ENCODE measurements around the gene TTC22. TPM values are rescaled to one million over a fixed set of nuclear protein-coding genes. Genes with fewer than 3 reads are reported as not detected.

TTC22 gene
- total RNA-seq, 4 donors from 2014 or later, result 2.1 TPM; not detected in 3

DNA sequence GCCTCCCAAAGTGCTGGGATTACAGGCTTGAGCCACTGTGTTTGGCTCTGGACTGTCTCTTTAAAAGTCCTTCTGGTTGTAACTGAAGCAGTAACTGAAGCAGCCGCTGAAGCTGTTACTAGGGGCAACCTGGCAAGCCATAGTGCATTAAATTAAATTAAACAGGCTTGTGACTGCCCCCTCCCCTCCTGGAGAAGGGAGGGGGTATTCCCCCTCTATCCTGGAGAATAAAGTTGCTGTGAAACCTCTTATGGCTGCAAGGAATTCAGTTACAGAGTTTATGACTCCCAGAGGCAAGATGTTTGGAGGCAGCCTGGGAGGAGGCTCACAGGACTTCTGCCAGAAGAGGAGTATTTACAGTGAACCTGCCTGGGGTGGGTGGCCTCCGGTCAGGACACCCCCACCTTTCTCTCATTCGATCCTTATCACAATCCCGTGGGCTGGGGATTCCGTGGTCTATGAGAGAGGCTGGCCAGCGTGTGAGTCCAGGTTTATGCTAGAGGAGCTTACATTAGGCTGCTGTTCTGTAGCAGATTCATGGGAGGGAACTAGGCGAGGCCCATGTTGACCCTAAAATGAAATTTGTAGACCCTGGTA is 8.3 kb downstream of the TTC22 start:
- TF ChIP-seq, protein P1, sequence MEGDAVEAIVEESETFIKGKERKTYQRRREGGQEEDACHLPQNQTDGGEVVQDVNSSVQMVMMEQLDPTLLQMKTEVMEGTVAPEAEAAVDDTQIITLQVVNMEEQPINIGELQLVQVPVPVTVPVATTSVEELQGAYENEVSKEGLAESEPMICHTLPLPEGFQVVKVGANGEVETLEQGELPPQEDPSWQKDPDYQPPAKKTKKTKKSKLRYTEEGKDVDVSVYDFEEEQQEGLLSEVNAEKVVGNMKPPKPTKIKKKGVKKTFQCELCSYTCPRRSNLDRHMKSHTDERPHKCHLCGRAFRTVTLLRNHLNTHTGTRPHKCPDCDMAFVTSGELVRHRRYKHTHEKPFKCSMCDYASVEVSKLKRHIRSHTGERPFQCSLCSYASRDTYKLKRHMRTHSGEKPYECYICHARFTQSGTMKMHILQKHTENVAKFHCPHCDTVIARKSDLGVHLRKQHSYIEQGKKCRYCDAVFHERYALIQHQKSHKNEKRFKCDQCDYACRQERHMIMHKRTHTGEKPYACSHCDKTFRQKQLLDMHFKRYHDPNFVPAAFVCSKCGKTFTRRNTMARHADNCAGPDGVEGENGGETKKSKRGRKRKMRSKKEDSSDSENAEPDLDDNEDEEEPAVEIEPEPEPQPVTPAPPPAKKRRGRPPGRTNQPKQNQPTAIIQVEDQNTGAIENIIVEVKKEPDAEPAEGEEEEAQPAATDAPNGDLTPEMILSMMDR (IDR thresholded peaks at IDR 0.05; ENCODE audit: low read depth), result no peak

DNA sequence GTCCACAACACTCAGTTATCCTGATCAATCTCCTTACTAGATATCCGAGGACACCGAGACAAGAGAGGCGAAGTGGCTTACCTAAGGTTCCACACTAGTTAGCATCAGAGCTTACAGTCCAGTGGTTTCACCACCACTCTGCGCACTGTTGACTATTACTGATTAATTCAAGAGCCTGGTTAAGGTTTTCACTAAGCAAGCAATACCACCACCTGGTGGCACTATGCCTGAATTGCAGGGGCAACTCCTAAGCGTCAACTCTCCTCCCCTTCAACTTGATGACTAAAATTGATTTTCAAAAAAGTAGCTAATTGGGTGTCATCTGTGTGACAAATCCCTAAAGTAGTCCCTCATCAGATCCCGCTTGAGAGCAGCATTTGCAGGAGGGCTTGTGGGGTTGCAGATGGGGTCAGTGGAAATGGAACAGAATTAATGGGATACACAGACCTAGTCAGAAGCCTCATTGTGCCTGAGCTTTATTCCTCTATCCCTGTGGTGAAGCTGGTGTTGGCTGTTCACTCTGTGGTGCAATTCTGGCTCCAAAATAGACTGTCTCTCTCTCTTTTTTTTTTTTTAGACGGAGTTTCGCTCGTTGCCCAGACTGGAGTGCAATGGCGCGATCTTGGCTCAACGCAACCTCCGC is 9.1 kb downstream of the TTC22 start:
- TF ChIP-seq, protein P1 (IDR thresholded peaks at IDR 0.05; ENCODE audit: low read depth), result no peak

DNA sequence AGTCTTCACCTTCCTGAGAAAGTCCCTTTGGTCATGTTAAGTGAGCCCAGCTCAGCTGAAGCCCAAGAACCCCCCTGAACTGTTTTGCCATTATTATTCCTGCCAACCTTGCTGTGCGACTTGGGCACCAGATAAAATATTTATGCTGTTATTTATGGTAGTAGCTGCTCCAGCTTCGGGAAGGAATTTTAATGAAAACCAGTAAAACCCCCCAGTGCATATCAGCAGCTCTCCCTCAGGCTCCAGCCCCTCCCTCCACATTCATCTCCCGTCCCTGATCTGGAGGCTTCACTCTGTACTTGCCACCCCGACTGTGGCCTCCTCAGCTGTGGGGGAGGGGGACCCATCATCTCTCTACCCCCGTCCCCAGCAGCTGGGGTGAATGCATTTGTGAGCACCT is 12.7 kb downstream of the TTC22 start:
- TF ChIP-seq, protein P1 (IDR thresholded peaks at IDR 0.05; ENCODE audit: low read depth), result no peak

DNA sequence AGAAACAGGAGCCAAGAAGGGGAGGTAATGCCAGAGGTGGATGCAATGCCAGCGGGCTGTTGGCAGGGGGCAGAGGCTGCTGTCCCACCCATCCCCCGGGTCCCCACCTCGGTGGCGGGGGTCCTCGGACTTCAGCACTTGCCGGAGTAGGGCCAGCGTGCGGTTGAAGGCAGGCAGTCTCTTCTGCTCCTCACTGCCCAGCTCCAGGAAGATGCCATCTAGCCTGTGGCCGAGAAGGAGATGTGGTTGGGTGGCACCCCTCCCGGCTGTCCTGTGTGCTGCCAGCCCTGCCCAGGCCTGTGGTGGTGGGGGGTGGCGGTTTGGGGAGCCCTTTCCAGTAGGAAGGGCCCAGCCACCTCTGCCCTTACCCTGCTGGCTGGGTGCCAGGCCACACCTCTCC is 13.5 kb downstream of the TTC22 start:
- TF ChIP-seq, protein P1 (IDR thresholded peaks at IDR 0.05; ENCODE audit: low read depth), result no peak

DNA sequence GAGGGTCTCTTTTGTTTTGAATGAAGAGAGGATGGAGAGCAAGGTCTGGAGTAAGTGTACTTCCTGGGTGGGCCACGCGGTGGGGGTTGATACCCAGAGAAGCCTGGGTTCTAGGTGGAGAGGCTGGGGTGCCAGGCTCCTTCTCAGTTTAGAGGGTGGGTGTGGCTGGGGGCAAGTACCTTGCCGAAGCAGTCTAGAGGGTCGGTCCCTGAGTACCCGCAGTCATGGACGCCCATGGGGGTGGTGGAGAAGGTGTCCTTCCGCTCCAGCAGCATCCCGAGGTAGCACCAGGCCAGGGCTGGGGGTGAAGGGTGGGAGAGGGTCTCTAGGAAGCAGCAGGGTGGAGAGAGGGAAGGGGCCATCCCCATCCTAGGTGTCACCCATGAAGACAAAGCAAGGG is 14.3 kb downstream of the TTC22 start:
- TF ChIP-seq, protein P1 (IDR thresholded peaks at IDR 0.05; ENCODE audit: low read depth), result no peak

DNA sequence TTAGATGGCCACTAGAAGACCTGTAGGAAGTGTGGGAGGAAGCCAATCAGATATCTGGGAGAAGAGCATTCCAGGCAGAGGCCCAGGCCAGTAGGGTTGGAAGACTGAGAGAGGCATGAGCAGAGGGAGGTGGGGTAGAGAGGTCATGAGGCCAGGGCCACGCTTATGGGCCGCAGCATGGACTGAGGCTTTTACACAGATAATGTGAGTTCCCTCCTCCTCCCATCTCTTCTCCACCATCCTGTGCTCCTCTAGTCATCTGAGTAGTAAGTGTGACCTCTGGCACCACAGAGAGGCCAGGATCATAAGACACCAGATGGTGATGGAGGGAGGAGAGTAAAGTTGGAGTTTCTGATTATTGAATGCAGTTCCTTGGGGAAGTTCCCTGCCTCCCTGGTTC is 17.1 kb downstream of the TTC22 start:
- TF ChIP-seq, protein P1 (IDR thresholded peaks at IDR 0.05; ENCODE audit: low read depth), result no peak

DNA sequence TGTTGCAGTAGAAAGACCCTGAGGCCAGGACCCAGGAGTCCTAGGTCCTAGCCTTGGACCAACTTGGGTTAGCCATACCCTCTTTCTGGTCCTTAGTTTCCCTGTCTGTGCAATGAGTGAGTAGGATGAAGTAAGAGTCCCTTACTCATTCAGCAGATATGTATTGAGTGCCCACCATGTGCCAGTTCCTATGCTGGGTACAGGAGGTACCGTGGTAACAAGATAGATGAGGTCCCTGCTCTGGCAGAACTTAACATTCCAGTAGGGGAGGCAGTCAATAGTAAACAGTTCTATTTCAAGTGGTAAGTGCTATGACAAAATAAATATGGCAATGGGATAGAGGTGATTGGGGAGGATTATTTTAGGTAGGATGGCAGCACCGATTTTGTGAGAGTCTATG is 18.5 kb downstream of the TTC22 start:
- TF ChIP-seq, protein P1 (IDR thresholded peaks at IDR 0.05; ENCODE audit: low read depth), result no peak

Data from subcutaneous adipose tissue (tissue), 4 donors.